HepG2 (cell line): ENCODE measurements around the gene WWTR1. TPM values are rescaled to one million over a fixed set of nuclear protein-coding genes. Genes with fewer than 3 reads are reported as not detected.

Experiments used
- AGO1 ChIP-seq: fragments of 200-400 bp; formaldehyde crosslinking; IDR thresholded peaks from 2 replicates; pipeline ENCODE4 v1.6.1; 2017; ENCODE audit warnings: mild to moderate bottlenecking, low read depth, low read length, moderate library complexity; ENCODE audit not compliant: poor library complexity, severe bottlenecking
- CREB1 ChIP-seq, 2 experiments: fragments of 450-650 bp in 1 of 2; IDR thresholded peaks; 2 replicates each; pipeline ENCODE4 v1.6.1; 2016 to 2017; ENCODE audit warnings: control low read depth in 1 of 2, mild to moderate bottlenecking in 1 of 2, missing compliant biosample characterization in 1 of 2, missing genetic modification characterization in 1 of 2
- FOXJ3 ChIP-seq: sonication (generic); formaldehyde crosslinking; IDR thresholded peaks from 2 replicates; pipeline ENCODE4 v1.4.0; 2020; ENCODE audit warnings: missing genetic modification reagents, mild to moderate bottlenecking, borderline replicate concordance
- FOXK2 ChIP-seq: fragments of 450-650 bp; IDR thresholded peaks from 2 replicates; pipeline ENCODE4 v1.6.1; 2016
- FOXO1 ChIP-seq: sonication (generic); formaldehyde crosslinking; IDR thresholded peaks from 2 replicates; pipeline ENCODE4 v1.4.0; 2020; ENCODE audit warnings: missing genetic modification reagents
- JUND ChIP-seq: sonication (generic); formaldehyde crosslinking; IDR thresholded peaks from 2 replicates; pipeline ENCODE4 v1.8.0; 2022; ENCODE audit warnings: mild to moderate bottlenecking, missing genetic modification reagents
- KDM6A ChIP-seq: IDR thresholded peaks from 2 replicates; pipeline ENCODE4 v1.6.1; 2016; ENCODE audit warnings: low read depth
- KLF11 ChIP-seq: IDR thresholded peaks from 2 replicates; pipeline ENCODE4 v1.6.1; 2016; ENCODE audit warnings: missing compliant biosample characterization
- MLXIP ChIP-seq: sonication (generic); formaldehyde crosslinking; IDR thresholded peaks from 2 replicates; pipeline ENCODE4 v1.9.0; 2021; ENCODE audit warnings: missing genetic modification reagents, borderline replicate concordance
- MTA3 ChIP-seq: sonication (generic); formaldehyde crosslinking; IDR thresholded peaks from 2 replicates; pipeline ENCODE4 v1.4.0; 2020; ENCODE audit warnings: missing genetic modification reagents
- NFIC ChIP-seq: IDR thresholded peaks from 2 replicates; pipeline ENCODE4 v1.6.1; 2012; ENCODE audit warnings: mild to moderate bottlenecking, low read length, inconsistent platforms
- NFYC ChIP-seq: IDR thresholded peaks from 2 replicates; pipeline ENCODE4 v1.6.1; 2016; ENCODE audit warnings: missing genetic modification reagents, missing compliant biosample characterization
- PTBP1 ChIP-seq: fragments of 200-400 bp; formaldehyde crosslinking; IDR thresholded peaks from 2 replicates; pipeline ENCODE4 v1.6.1; 2018; ENCODE audit warnings: low read length, low read depth; ENCODE audit not compliant: poor library complexity, severe bottlenecking
- RBM39 ChIP-seq: fragments of 200-400 bp; formaldehyde crosslinking; IDR thresholded peaks from one replicate; pipeline ENCODE4 v1.6.1; 2018; ENCODE audit warnings: antibody characterized with exemption, mild to moderate bottlenecking, low read depth, low read length; ENCODE audit not compliant: poor library complexity, severe bottlenecking
- SATB2 ChIP-seq: sonication (generic); formaldehyde crosslinking; IDR thresholded peaks from 2 replicates; pipeline ENCODE4 v1.5.0; 2020; ENCODE audit warnings: missing genetic modification reagents
- SKI ChIP-seq: fragments of 450-650 bp; IDR thresholded peaks from one replicate; pipeline ENCODE4 v1.6.1; 2018; ENCODE audit warnings: mild to moderate bottlenecking; ENCODE audit not compliant: partially characterized antibody
- SMARCC2 ChIP-seq: fragments of 450-650 bp; IDR thresholded peaks from 2 replicates; pipeline ENCODE4 v1.6.1; 2017; ENCODE audit warnings: antibody characterized with exemption, mild to moderate bottlenecking
- SOX13 ChIP-seq, 3 experiments: fragments of 450-650 bp in 1 of 3; sonication (generic) in 1 of 3; formaldehyde crosslinking in 1 of 3; IDR thresholded peaks in 2 of 3; conservative IDR thresholded peaks in 1 of 3; 2 replicates each; pipeline versions ENCODE4 v1.5.0 to v1.6.1; 2016 to 2020; ENCODE audit warnings: antibody characterized with exemption in 1 of 3, mild to moderate bottlenecking in 1 of 3, missing compliant biosample characterization in 1 of 3, missing genetic modification reagents in 1 of 3, moderate library complexity in 1 of 3
- SOX5 ChIP-seq: IDR thresholded peaks from 2 replicates; pipeline ENCODE4 v1.6.1; 2016; ENCODE audit warnings: borderline replicate concordance
- XBP1 ChIP-seq: sonication (generic); formaldehyde crosslinking; IDR thresholded peaks from 2 replicates; pipeline ENCODE4 v1.5.0; 2020; ENCODE audit warnings: missing genetic modification reagents
- YEATS2 ChIP-seq: sonication (generic); formaldehyde crosslinking; IDR thresholded peaks from 2 replicates; pipeline ENCODE4 v1.4.0; 2020; ENCODE audit warnings: missing genetic modification reagents, borderline replicate concordance
- ZNF20 ChIP-seq: sonication (generic); formaldehyde crosslinking; IDR thresholded peaks from 2 replicates; pipeline ENCODE4 v1.4.0; 2020; ENCODE audit warnings: mild to moderate bottlenecking, moderate library complexity, missing genetic modification reagents
- ZNF275 ChIP-seq: sonication (generic); formaldehyde crosslinking; IDR thresholded peaks from 2 replicates; pipeline ENCODE4 v1.8.0; 2022; ENCODE audit warnings: missing genetic modification reagents, mild to moderate bottlenecking, inconsistent platforms, borderline replicate concordance
- ZNF326 ChIP-seq: sonication (generic); formaldehyde crosslinking; IDR thresholded peaks from 2 replicates; pipeline ENCODE4 v1.4.0; 2020; ENCODE audit warnings: missing genetic modification reagents, borderline replicate concordance
- ZNF510 ChIP-seq: sonication (generic); formaldehyde crosslinking; IDR thresholded peaks from 2 replicates; pipeline ENCODE4 v1.4.0; 2020; ENCODE audit warnings: low read depth, mild to moderate bottlenecking, missing genetic modification reagents
- ZNF546 ChIP-seq: sonication (generic); formaldehyde crosslinking; conservative IDR thresholded peaks from 2 replicates; pipeline ENCODE4 v1.8.1; 2023; ENCODE audit warnings: mild to moderate bottlenecking, missing genetic modification reagents
- ZNF556 ChIP-seq: sonication (generic); formaldehyde crosslinking; IDR thresholded peaks from 2 replicates; pipeline ENCODE4 v1.4.0; 2020; ENCODE audit warnings: mild to moderate bottlenecking, missing genetic modification reagents, borderline replicate concordance
- ZNF761 ChIP-seq: sonication (generic); formaldehyde crosslinking; conservative IDR thresholded peaks from 2 replicates; pipeline ENCODE4 v1.4.0; 2020; ENCODE audit warnings: mild to moderate bottlenecking, missing genetic modification reagents
- ZNF788 ChIP-seq: sonication (generic); formaldehyde crosslinking; IDR thresholded peaks from 2 replicates; pipeline ENCODE4 v1.5.0; 2020; ENCODE audit warnings: mild to moderate bottlenecking, missing genetic modification reagents, borderline replicate concordance
- polyA plus RNA-seq, 8 experiments: library from polyadenylated mRNA; depleted of rRNA in 3 of 8; stranded (reverse) in 7 of 8; unstranded in 1 of 8; fragments of >200 nt; fragmentation: Illumina TruSeq in 4 of 8; extraction: Trizol in 4 of 8; gene quantifications; 2 replicates each; pipeline versions ENCODE4 v1.2.1 to v1.2.3, GENCODE V29; 2011 to 2016; ENCODE audit warnings: low read depth in 4 of 8, missing spikeins in 1 of 8, mixed read lengths in 1 of 8; ENCODE audit not compliant: insufficient read depth in 1 of 8
- total RNA-seq, 5 experiments: library from RNA; depleted of rRNA; stranded (reverse); fragments of >200 nt; fragmentation: Illumina TruSeq; extraction: Trizol; gene quantifications; 2 replicates each; pipeline ENCODE4 v1.2.3, GENCODE V29; 2016; ENCODE audit warnings: low read depth in 1 of 5

The WWTR1 gene
- total and polyA plus RNA-seq, 2 of the 13 experiments (the other 11 are each of a cell fraction or from before 2014, with no cell fraction given): 19.7 to 139 TPM

GRCh38 chr3:149599236-149599635 is 58.6 kb downstream of the WWTR1 start (continued):
- no peak for TF ChIP-seq ZNF761 (CRISPR knock-in tag)
- TF ChIP-seq NFIC: peak; percentile 57; the same call in 1 of the 2 replicates
- no peak for TF ChIP-seq ZNF556 (CRISPR knock-in tag)
- TF ChIP-seq ZNF326 (CRISPR knock-in tag): no peak
- TF ChIP-seq XBP1: no peak
- no peak for TF ChIP-seq ZNF20 (CRISPR knock-in tag)
- TF ChIP-seq ZNF510 (CRISPR knock-in tag): no peak
- TF ChIP-seq MTA3 (CRISPR knock-in tag): no peak
- no peak for TF ChIP-seq ZNF275 (CRISPR knock-in tag)
- peak; percentile 48; the same call in 1 of the 2 replicates for TF ChIP-seq FOXO1 (CRISPR knock-in tag)
- TF ChIP-seq FOXK2: no peak
- TF ChIP-seq PTBP1: no peak
- no peak for TF ChIP-seq KLF11 (CRISPR knock-in tag)
- no peak for TF ChIP-seq SOX13 (IDR thresholded peaks at IDR 0.05)
- TF ChIP-seq SOX13 (CRISPR knock-in tag; conservative IDR thresholded peaks at IDR 0.05 in 1 of 2, IDR thresholded peaks at IDR 0.05 in 1 of 2): peak in 1 of 2 experiments; percentile 77; a peak in 2 of 4 replicates
- 0 out of 2 replicates have a peak, but pooled peaks have one; percentile 11 for TF ChIP-seq NFYC (CRISPR knock-in tag)
- TF ChIP-seq SMARCC2: no peak
- no peak for TF ChIP-seq SKI
- TF ChIP-seq CREB1 (IDR thresholded peaks at IDR 0.05): no peak
- no peak for TF ChIP-seq CREB1 (CRISPR knock-in tag; IDR thresholded peaks at IDR 0.05)
- no peak for TF ChIP-seq RBM39
- TF ChIP-seq ZNF546 (CRISPR knock-in tag): no peak
- peak; percentile 47; the same call in 1 of the 2 replicates for TF ChIP-seq SOX5 (CRISPR knock-in tag)
- TF ChIP-seq KDM6A (CRISPR knock-in tag): no peak
- TF ChIP-seq MLXIP: no peak
- TF ChIP-seq JUND (CRISPR knock-in tag): no peak
- no peak for TF ChIP-seq AGO1
- TF ChIP-seq ZNF788 (CRISPR knock-in tag): no peak; the same call in 1 of the 2 replicates
- TF ChIP-seq SATB2: no peak
- no peak for TF ChIP-seq YEATS2 (CRISPR knock-in tag)
- TF ChIP-seq FOXJ3 (CRISPR knock-in tag): peak; percentile 44; the same call in 1 of the 2 replicates
